Kidney glomerular epithelial cell (primary cell): ENCODE data around the gene COL16A1.

Experiments used
- DNase-seq: peaks from one replicate; lab custom pipeline; 2025; lab: John Stamatoyannopoulos, UW

COL16A1 gene

DNA sequence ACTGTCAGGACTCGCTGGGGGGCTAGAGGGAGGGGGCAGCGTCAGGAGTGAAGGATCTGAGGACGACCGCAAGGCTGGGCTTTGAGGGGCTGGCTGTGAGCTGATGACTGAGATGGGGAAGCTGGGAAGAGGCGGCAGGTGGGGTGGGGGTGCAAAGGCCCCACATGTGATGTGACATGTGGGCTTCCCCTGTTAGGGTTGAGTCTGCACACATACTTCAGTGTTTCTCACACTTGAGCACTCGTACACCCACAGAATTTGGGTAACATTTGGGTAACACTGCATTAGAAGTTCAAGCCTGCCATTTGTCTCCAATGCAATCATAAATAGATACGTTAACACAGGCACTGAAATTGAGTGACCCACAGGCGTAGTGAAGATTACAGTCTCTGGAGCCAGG lies 16.2 kb downstream of the COL16A1 start:
- DNase-seq = no peak

GRCh38 chr1:31685795-31686194 lies 18.0 kb downstream of the COL16A1 start:
- DNase-seq = no peak

- DNase-seq = no peak
Observed at GRCh38 chr1:31683997-31684396, 19.8 kb downstream of the COL16A1 start.

DNA sequence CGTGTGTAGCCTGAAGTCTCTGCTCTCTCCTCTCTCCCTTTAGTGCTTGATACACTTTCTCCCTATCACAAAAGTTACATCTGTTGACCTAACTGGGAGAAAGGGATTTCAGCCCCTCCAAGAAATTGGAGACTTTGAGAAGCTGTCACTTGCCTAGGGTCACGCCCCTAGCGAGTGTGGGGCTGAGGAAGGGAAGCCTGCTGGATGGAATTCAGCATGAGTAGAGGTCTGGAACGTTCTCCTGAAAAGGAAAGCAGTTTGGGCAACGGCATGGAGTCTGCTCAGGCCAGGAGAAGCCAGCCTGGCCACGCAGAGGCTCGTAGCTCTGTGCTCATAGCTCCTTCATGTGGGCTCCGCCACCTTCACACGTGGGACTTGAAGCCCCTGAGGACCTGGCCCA lies 22.4 kb downstream of the COL16A1 start:
- no peak for DNase-seq

GRCh38 chr1:31679676-31680230 lies 24.1 kb downstream of the COL16A1 start:
- DNase-seq = no peak

GRCh38 chr1:31679091-31679490 lies 24.7 kb downstream of the COL16A1 start:
- DNase-seq = no peak

- no peak for DNase-seq
Observed at GRCh38 chr1:31678681-31679080, 25.1 kb downstream of the COL16A1 start.

- no peak for DNase-seq
Observed at GRCh38 chr1:31677949-31678348, 25.9 kb downstream of the COL16A1 start.

- no peak for DNase-seq
Observed at GRCh38 chr1:31677401-31677800, 26.4 kb downstream of the COL16A1 start.

GRCh38 chr1:31675756-31676155 lies 28.1 kb downstream of the COL16A1 start:
- no peak for DNase-seq

GRCh38 chr1:31675161-31675560 lies 28.7 kb downstream of the COL16A1 start:
- no peak for DNase-seq

DNA sequence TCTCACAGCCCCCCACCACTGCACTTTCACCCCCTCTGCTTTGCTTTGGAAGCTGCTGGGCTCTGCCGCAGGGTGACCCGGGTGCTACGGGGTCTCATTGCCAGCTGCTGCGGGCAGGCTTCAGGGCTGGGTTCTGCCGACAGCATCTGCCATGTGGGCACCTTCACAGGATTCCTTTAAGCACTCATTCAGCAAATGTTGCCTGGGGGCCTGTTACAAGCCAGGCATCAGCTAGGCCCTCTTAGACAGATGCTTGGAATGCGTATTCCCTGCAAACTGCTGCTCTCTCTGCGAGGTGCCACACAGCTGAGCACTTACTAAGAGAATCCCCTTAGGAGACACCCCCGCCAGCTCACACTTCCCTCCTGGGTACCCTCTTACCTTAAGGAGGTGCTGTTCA lies 29.2 kb downstream of the COL16A1 start:
- no peak for DNase-seq

- DNase-seq = no peak
Observed at GRCh38 chr1:31673433-31673832, 30.4 kb downstream of the COL16A1 start.

DNA sequence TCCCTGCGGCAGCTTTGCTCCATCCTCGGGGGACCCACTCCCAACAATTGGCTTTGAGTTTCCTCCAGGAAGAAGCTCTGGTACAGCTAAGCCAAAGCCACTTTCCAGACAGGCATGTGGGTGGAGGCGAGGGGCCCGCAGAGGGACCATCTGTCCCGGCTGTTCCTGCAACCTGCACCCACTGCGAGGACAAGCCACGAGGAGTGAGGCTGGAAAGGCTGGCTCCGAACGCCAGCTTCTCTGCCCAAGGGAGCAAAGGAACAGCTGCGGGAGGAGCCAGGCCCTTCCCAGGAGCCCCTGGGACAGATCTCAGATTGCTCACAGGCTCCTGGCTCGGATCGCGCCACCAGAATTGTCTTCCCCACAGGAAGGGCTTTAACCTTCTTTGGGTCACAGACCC lies 30.8 kb downstream of the COL16A1 start:
- DNase-seq = no peak

- no peak for DNase-seq
Observed at GRCh38 chr1:31671561-31672201, 32.1 kb downstream of the COL16A1 start.

GRCh38 chr1:31671147-31671546 lies 32.7 kb downstream of the COL16A1 start:
- DNase-seq = no peak

DNA sequence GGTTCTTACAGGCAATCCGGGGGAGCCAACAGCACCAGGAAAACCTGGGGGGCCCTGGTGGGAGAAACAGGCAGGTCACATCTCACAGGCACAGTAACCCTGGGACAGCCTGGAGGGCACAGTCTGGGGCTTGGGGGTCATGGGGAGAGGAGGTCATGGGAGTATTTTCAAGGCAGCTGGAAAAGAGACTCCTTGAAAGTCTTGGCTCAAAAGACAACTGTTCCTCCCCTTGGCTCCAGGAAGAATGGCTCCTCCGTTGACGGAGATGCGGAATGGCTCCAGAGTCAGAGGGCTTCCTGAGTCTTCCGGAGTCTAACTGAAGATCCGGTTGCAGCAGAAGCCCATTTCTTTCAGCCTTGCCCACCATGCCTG lies 33.2 kb downstream of the COL16A1 start:
- DNase-seq = no peak

DNA sequence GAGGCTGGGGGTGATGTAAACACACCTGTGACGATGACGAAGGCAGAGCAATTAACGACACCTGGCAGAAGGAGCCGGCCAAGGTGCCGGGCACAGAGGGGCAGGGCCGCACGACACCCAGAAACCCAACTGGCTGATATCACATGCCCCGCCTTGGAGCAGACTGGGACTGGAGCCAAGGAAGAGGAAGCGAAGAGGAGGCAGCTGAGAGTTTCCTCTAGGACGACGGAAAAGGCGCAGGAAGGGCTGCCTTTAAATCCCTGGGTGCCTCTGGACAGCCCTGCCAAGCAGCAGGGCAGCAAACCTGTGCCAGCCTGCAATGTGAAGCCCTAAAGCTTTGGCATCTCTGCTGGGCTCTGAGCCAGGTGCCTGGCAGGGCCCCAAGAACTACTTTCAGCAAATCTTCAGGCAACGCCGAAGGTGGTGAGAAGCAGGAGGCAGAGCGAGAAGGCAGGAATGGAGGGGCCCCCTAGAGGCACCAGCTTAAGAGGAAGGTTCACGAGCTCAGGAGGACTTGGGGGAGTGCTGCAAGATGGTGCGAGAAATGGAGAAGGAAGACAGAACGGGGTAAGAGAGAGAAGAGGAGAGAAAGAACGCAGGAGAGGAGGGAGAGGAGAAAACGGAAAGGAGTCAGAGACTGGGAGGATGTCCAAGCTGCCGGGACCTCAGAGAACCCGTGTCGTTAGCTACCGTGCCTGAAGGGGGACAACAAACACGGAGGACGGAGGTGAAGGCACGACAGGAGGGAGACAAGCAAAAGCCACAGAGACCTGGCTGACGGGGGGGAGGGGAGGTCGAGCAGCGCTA lies 33.8 kb downstream of the COL16A1 start:
- DNase-seq = peak; percentile 62

DNA sequence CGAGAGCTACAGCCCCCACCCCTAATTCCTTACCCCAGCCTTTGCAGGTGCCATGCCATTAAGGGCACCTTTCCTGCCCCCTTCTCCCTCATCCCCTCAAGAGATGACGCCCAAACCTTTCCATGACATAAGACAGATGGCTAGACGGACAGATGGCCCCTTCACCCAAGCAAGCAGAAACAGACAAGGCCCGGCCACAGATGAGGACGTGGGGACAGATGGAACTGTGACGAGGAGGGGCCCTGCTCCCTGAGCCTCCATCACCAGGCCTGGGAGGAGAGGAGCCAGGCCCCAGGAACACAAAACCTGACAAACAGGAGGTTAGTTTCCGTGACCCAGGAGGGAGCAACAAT lies 34.4 kb downstream of the COL16A1 start:
- no peak for DNase-seq

DNA sequence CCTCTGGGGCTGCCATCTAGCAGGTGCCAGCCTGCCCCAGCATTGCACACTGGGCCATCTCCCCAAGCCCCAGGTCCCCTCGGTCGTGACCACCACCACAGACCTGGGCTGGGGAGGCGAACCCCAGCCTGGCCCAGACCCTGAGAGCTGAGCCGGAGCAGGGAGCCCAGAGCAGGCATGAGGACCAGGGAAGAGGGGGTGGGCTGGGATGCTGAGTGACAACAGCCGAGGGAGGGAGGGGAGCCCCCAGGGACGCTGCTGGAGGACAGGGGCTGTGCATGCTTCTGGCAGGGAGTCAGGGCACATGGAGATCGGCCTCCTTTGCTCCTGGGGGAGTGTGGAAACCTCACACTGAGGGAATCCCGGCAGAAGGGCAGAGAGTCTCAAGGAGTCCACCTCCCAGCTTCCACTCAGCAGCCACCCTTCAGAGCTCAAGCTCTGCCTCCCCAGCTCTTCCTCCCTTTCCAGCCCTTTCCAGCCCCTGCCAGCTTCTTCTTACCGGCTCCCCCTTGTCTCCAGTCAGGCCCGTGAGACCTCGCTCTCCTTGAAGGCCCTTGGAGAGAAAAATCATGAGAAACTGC lies 35.4 kb downstream of the COL16A1 start:
- DNase-seq = no peak

DNA sequence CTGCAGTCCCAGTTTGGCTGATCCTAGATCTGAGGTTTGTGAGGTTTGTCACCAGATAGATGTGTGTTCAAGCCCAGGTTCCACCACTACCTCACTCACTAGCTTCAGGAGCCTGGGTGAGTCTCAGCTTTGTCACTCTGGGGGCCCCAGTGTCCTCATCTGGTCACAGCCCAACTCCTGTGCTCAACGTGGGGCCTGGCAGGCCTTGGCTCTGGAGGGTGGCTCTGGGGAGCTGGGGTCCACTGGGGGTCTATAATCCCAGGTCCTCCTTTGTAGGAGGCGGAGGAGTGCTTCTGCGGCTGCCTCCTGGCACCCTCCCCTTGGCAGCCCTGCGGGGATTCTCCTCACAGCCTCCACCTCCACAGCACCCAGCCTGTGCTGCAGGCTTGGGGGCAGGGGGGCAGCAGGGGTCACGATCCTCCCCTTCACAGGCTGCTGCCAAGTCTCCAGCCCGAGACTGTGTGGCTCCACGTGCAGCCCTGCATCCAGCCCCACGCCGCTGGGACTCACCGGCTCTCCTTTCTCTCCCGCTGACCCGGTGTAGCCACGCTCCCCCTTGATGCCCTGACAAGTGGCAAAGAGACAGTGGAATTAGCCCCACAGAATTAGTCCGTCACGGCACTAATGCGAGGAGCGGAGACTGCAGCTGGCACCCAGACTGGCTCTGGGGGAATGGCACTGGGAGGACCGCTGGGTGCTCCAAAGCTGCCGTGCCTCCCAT lies 36.6 kb downstream of the COL16A1 start:
- no peak for DNase-seq

- peak; percentile 46 for DNase-seq
Observed at GRCh38 chr1:31666263-31666963, 37.4 kb downstream of the COL16A1 start.
